Measurements from ENCODE around the gene PTPRM.

PTPRM gene

DNA sequence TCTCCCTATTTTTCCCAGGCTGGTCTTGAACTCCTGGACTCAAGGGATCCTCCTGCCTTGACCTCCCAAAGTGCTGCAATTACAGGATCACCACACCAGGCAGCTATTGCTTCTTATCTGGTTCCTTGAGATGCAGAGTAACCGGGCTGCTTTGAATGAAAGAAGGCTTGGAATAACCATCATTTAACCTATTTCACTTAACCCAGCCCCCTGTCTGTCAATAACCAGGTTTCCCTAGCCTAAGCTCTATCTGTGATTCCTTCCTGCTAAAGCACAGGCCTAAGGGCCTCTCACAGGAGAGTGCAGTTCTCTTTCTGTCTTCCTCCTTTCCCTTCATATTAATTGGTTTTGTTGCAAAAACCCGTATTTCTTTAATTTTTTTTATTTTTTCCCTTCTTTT is 648.6 kb downstream of the PTPRM start:
- DNase-seq: no peak

DNA sequence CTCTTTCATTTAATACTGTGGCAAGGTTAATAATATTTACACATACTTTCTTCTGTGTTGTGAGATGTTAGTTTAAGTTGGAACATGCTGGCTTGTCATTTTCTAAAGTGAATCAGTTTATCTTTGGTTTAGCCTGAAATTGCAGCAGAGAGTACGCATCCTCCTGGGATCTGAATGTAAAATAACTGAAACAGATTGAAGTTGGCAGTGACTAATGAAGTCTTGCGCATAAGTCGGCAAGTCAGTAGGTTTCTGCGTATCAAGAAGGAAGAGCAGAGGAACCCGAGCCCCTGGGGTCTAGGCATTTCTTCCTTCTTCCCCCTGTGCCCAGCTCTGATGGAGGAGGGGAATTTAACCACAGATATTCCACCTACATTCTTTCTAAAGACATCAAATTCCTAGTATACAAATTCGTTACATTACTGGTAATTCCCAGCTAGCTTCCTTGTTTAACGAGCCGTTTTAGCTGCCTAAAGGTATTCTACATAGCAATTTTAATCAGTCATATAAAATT is 650.0 kb downstream of the PTPRM start:
- DNase-seq: no peak

DNA sequence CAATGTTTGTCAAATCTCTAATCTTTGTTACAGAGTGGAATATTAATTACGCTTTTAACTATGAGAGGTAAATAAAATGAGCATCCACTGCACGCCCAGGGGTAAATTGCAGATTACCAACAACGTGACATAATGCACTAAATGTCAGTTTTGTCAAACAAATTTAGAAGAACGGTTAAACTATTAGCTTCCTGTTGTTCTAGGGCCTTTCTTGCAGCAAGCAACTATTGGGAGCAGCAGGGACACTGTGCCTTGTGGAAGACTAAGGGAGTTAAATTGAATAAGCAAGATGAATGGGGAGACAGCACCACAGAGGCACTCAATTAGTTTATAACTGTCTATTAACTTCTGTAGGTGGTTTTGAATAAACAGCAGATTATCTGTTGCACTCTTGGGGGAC is 651.1 kb downstream of the PTPRM start:
- no peak for DNase-seq

DNA sequence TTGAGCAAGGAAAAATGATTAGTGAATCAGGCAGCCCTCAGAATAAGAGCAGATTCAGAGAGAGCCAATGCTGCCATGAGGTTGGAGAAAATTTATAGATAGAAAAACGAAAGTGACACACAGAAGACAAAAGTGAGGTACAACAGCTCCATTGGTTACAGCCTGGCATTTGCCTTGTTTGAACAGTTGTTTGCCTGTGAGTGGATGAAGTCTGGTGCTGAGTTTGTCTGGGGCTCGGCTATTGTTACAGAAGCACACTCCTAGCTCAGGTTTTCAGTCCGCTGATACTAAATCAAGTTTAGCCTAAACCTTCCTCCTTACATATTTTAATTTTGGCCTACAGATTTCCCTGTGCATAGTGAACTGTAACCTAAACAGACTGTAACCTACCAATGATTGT is 654.3 kb downstream of the PTPRM start:
- DNase-seq: no peak

DNA sequence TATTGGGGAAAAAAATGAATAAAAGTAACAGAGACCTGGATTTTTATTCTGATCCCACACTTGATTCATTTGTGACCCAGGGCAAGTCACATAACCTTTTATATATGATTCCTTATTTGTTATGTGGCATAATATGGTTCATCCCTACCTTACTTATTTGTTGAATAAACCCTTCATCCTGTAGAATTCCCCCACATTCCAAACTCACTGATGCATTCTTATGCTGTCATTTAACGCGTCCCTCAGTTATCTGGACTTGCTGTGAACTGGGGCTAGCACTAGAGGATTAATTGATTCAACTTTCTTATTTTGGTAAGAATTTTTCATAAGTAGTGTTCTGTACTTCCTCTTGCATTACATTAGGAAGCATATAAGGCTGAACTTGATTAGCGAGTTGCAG is 657.5 kb downstream of the PTPRM start:
- no peak for DNase-seq

DNA sequence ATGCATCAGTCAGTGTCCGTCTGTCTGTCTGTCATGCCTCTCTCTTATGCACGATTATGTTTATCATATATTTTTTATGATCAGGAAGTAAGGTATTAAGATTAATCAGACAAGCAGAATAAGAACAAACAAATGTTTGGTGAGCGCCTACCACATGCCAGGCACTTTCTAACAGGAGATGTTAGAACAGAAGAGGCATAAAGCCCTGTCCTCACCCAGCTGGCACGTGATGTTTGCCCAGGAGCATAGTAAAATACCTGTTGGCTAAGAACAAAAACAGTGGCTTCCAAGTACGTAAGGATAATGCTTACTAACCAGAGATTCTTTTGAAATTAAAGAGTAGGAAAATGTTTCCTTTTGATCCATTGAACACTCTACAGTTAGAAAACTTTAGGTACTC is 661.9 kb downstream of the PTPRM start:
- no peak for DNase-seq

DNA sequence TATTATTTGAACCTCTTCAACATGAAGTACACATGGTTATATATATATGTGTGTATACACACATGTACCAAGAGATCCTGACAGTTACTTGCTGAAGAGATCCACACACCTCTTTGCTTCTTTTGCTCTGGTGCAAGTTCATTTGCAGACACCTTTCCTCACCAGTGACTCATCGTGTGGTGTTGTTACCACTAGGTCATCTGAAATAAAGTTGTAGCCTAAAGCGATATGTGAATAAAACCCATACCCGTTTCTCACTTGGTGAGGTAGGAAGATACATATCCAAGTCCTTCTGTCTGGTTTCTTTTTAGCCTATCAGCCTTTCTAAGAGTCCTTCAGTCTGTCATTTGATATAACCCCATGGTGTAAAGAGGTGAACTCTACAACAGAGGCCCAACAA is 662.7 kb downstream of the PTPRM start:
- no peak for DNase-seq

DNA sequence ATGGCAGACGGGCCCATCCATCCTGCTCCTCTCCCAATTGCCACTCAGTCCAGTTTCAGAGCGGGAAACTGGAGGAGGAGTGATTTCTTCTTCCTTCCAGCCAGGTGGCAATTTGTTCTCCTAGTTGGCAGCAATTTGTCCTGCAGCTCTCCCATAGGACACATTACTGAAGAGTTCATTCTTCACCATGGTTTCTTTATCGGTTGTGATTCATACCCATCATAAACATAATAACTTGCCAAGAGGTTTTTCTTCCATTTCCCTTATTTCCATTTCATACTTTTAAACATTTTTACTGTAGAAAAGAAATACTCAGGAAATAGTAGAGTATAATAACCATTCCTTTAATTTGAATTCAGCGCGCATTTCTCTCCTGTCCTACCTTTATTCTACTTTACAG is 664.2 kb downstream of the PTPRM start:
- DNase-seq: no peak

DNA sequence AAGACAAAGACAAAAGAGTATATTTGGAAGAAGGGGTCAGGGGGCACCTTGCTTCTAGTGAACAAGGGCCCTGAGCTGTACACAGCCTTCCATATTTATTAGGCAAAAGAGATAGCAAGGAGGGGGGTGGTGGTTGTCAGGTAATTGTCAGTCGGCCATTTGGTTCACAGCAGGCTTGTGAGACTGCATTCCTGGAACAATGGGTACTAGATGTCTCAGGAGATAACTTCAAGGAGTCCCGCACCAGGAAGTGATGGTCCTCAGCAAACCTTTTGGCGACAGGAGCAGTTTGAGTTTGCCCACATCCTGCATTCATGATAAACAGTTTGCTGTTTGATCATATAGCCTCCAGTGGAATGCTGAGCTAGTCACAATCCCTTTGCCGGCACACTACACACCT is 665.7 kb downstream of the PTPRM start:
- no peak for DNase-seq

DNA sequence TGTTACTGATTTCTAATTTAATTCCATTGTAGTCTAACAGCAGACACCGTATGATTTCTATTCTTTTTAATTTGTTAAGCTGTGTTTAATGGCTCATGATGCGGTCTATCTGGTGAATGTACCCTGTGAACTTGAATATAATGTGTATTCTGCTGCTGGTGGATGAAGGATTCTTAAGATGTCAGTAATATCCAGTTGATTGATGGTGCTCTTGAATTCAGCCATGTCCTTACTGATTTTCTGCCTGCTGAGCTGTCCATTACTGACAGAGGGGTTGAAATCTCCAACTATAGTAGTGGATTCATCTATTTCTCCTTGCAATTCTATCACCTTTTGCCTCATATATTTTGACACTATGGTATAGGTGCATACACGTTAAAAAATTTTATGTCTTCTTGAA is 668.8 kb downstream of the PTPRM start:
- no peak for DNase-seq

DNA sequence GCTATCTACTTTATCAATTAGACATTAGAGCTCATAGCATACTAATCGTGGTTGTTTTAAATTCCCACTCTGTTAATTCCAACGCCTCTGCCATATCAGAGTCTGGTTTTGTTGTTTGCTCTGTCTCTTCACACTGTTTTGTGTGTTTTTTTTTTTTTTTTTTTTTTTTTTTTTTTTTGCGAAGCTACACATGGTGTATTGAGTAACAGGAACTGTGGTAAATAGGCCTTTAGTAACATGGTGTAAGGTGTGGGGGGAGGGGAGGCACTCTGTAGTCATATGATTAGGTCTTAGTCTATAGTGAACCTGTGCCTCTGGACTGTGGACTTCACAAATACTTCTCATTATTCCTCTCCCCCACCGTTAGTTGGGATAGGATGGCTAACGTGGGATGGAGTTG is 671.4 kb downstream of the PTPRM start:
- no peak for DNase-seq

DNA sequence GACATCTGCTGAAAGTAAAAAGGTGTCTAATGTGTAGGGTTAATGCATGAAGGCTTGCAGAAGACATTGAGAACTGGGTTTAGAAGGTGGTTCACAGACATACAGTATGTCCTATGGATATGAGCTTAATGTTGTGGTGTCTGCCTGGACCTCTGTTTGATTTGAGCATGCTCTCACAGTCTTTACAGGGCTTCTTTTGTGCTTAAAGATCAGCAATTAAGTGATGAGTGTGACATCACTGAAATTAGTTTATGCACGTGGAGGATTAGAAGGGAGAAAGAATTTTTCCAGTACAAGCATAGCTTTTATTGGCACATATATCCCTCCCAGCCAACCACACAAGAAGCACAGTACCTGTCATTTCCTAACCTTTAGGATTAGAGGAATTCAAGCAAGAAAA is 674.6 kb downstream of the PTPRM start:
- no peak for DNase-seq

DNA sequence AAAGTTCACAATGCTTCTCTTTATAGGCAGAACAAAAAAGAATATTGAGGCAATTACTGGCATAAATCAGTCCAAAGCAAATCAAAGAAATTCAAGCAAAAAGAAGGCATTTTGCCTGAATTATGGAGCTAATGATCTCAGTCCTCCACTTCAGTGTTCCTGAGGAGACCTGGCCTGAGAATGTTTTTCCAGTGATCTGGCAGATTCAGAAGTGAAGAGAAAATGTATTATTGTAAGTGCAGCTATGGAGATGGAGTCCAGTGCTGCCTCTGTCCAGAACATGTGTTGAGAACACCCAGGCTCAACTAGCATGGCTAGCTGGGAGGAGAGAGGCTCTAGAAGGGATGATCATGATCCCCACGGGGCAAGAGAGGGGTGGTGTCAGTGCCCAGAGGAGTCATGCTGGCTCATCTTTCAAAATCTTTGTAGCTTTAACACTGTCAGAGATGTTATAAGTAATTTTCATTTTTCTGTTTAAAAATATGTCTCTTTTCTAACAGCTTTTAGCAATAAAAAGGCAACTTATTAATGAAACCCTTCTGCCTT is 675.1 kb downstream of the PTPRM start:
- DNase-seq: no peak

DNA sequence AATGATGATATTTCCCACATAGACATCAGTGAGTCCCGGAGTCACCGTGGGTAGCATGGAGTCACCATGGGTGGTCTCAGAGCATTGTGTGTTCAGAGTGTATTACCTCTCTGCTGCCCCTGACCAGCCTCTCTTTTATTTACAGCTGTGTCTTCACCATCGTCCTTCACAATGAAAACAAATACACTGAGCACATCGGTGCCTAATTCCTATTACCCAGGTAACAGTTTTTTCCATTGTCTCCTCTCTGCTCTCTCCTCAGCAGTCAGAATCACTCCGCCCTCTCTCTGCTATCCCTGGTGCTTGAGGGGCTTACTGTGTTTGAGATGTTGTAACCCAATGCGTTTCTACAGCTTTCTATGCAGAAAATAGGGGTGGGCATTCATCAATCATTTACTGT is 680.6 kb downstream of the PTPRM start:
- no peak for DNase-seq

DNA sequence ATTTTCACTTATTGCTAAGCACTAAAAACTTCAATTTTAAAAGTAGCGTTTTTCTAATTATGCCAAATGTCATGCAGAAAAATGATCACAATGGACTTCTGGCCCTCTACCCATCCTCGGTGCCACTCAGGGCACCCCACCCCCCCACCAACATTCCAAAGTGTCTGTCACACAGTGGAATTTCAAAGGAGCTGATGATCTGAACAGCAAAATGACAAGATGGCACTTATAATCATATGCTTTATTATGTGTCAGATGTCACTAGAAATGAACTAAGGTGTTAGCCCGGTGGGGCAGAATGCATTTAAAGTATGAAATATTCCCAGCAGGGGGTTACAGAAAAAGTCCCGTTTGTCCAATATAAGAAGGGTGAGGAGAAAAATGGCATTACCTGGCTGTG is 681.5 kb downstream of the PTPRM start:
- DNase-seq: no peak

DNA sequence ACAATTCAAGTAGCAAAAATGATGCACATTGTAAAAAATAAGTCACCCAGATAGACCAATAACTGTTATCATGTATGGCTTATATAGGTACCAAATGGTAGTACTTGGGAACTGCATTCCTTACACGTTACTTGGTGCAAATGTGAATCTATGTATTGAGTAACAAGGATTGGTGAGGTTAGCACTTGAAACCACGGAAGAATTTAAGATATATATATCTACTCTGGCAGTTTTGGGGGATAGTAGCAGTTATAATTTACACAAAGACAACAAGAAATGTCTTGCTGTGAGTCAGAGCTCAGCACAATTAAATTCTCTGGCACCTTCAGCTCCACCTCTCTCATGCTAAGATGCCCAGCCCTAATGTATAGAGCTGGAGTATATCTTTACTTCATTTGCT is 682.7 kb downstream of the PTPRM start:
- no peak for DNase-seq

DNA sequence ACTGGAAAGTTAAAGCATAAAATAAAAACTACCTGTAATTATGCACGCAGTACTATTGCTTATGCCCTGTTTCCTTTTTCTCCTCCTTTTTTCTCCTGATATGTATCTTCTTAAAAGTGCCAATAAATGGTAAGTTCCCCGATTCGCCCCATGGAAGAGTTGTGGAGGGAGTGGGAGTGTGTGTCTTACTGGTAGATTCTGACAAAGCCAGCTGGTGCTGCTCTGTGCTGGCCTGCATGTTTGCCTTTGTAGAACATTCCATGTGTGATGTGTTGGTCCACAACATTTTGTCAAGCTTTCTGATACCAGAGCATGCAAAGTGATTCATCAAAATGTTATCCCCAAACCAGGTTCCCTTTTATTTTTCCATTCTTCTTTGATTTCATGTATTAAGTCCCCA is 685.3 kb downstream of the PTPRM start:
- DNase-seq: no peak

DNA sequence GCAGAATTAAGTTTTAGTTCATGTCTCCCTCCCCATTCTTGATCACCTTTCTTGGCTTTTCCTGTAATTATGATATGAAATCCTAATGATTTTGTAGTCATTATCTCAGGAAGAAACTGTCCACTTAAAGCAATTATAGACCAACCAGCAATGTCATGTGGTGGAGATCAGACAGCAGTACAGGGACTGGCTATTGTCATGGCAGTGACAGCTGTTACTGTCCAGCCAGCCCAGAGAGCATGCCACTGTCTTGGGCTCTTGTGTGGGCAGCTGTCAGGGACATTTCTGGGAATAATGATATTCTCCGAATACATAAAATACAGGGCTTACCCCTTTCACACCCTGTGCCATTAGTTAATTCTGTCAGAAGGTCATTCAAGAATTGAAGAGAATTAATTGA is 686.8 kb downstream of the PTPRM start:
- DNase-seq: no peak

DNA sequence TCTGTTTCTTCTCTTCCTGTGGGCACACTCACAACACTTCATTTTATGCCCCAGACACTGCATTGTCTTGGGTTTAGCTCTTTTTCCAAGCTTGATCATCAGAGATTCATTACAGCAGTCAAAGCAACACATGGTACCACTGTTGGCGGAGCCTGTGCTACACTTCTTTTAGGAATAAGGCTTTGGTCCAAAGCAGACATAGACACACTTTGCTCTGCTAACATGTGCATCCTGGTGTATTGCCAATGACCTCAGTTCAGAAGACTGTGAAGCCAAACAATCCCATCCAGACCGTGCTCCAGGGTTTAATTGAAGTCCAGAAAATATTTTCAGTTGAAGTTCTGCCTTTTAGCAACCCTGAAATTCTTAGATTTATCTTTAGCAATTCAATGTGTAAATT is 687.5 kb downstream of the PTPRM start:
- DNase-seq: no peak

DNA sequence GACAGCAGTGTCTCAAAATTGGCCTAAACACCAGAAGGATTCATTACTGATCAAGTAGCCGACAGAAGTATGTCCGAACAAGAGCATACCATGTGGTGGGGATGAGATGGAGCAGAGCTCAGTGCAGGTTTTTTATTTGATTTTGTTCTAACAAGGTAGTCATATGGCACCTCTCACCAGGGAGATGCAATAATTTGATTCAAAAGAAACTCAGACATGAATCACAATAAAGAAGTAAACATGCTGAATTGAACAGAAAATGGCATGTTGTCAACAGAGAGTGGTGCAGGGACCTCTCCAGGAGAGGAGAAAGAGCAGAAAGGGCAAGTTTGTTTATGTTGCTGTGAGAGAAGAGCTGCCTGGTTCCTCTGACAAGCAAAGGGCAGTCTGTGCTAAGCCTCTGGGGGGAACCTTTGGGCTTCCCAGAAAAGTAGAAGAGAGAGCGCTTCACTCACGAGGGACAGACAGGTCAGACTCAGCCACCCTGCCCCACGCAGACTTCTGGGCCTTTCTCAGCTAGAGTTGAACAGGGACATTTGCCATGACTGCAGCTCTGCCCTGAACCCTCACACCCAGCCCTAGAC is 690.8 kb downstream of the PTPRM start:
- DNase-seq: no peak

DNA sequence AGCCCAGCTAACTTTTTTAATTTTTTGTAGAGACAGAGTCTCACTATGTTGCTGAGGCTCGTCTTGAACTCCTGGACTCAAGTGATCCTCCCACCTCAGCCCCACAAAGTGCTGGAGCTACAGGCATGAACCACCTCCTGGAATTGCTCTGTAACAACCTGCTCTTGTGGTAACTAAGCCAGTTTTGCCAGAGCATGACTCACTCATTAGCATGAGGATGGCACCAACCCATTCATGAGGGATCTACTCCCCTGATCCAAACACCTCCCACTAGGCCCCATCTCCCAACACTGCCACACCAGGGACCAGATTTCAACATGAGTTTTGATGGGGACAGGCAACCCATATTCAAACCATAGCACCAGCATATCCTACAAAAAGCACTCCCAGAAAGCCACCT is 693.2 kb downstream of the PTPRM start:
- DNase-seq: no peak

DNA sequence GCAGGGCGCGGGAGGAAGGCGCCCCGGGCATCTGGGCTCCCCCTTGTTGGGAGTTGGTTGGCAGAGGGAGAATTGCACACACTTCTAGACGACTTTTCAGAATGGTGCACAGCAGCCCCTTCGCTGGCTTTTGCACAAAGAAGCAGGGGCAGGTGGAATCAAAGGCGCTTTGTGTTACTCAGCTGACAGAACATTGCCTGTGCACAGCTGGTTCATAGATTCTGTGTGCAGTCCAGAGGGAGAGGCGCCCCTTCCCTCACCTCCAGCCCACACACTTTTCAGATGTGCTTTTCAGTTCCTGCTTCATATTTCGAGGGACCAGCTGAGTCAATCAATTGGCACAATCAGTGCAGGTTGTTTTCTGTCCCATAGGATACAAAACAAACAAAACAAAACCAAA is 693.7 kb downstream of the PTPRM start:
- no peak for DNase-seq

DNA sequence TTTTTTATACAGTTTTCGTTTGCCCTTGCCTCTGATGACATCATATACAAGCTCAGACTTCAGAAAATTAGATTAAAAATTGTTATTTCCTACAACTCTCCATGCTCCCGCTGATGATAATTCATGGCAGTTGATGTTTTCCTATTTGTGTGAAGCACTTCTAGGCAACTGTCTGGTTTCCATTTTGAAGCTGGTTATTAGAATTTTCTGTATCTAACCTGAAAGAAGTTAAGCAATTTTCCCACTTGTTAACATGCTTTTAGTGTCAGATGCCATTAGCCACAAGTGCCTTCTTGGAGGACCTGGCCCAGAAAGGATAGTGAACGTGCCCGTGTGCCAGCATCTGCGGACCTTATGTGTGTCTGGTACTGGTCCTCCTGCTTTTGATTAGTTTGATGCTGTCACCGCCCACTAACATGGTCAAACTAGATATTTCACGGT is 694.6 kb downstream of the PTPRM start:
- DNase-seq: no peak

DNA sequence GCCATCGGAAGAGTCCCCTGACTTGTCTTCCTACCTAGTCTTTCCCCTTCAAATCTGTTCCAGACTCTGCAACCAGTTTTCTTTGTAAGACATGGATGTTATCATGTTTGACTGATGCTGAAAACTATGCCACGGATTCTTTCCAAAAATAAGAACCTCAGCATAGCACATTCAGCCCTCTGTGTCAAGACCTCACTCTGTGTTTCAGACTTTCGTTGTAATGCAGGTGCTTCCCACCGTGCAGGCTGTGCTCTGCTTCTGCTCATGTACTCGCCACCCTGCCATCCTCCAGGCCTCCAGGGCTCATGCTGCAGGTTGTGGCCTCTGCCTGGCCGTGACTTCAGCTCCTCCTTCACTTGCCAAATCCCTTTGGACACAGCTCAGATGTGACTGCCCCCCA is 695.1 kb downstream of the PTPRM start:
- DNase-seq: no peak

DNA sequence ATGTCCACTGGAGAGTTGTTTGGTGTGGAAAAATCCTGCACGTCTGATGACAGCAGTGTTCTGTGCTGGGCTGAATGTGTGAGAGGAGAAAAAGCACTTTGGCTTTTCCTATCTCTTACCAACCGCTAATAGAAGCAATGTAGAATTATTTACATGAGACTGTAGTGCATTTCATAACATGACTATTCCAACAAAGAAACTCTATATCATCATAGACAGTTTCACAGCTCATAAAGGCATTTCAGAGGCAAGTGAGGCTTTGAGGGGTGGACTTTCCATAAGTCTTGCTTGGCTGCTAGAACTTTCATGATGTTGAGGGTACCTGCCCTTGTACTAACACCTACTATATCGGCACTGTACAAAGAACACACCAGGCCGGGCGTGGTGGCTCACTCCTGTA is 697.0 kb downstream of the PTPRM start:
- DNase-seq: no peak

All from DMS153 (cell line).